Measurements from ENCODE around the gene ATG12. TPM values are rescaled to one million over a fixed set of nuclear protein-coding genes. Genes with fewer than 3 reads are reported as not detected.

ATG12 gene
- total and polyA plus RNA-seq, 2 of the 13 experiments (the other 11 are each of a cell fraction or from before 2014, with no cell fraction given), result 46.4 to 58.1 TPM

GRCh38 chr5:115842089-115842935, 947 bp upstream of the ATG12 start (continued):
- no peak for TF ChIP-seq TFDP2 (CRISPR knock-in tag; IDR thresholded peaks at IDR 0.05)
- 0 out of 2 replicates have a peak, but pooled peaks have one; percentile 11 for TF ChIP-seq ZC3H13 (CRISPR knock-in tag; IDR thresholded peaks at IDR 0.05)
- TF ChIP-seq SKI (IDR thresholded peaks at IDR 0.05; ENCODE audit: partially characterized antibody), result peak; percentile 28
- TF ChIP-seq, protein P1, sequence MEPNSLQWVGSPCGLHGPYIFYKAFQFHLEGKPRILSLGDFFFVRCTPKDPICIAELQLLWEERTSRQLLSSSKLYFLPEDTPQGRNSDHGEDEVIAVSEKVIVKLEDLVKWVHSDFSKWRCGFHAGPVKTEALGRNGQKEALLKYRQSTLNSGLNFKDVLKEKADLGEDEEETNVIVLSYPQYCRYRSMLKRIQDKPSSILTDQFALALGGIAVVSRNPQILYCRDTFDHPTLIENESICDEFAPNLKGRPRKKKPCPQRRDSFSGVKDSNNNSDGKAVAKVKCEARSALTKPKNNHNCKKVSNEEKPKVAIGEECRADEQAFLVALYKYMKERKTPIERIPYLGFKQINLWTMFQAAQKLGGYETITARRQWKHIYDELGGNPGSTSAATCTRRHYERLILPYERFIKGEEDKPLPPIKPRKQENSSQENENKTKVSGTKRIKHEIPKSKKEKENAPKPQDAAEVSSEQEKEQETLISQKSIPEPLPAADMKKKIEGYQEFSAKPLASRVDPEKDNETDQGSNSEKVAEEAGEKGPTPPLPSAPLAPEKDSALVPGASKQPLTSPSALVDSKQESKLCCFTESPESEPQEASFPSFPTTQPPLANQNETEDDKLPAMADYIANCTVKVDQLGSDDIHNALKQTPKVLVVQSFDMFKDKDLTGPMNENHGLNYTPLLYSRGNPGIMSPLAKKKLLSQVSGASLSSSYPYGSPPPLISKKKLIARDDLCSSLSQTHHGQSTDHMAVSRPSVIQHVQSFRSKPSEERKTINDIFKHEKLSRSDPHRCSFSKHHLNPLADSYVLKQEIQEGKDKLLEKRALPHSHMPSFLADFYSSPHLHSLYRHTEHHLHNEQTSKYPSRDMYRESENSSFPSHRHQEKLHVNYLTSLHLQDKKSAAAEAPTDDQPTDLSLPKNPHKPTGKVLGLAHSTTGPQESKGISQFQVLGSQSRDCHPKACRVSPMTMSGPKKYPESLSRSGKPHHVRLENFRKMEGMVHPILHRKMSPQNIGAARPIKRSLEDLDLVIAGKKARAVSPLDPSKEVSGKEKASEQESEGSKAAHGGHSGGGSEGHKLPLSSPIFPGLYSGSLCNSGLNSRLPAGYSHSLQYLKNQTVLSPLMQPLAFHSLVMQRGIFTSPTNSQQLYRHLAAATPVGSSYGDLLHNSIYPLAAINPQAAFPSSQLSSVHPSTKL (CRISPR knock-in tag; IDR thresholded peaks at IDR 0.05), result 0 out of 2 replicates have a peak, but pooled peaks have one; percentile 13
- peak; percentile 83; the same call in 1 of the 2 replicates for TF ChIP-seq SIN3A (IDR thresholded peaks at IDR 0.05; ENCODE audit: borderline replicate concordance, low read depth, low read length)
- peak; percentile 68; the same call in 1 of the 3 replicates for TF ChIP-seq MXI1 (IDR thresholded peaks at IDR 0.05; ENCODE audit: borderline replicate concordance, low read depth, low read length)
- no peak for TF ChIP-seq ZNF704 (CRISPR knock-in tag; IDR thresholded peaks at IDR 0.05; ENCODE audit: borderline replicate concordance)
- TF ChIP-seq NFE2 (CRISPR knock-in tag; IDR thresholded peaks at IDR 0.05), result no peak
- no peak for TF ChIP-seq ZFX (CRISPR knock-in tag; IDR thresholded peaks at IDR 0.05; ENCODE audit: low read depth)
- peak; percentile 88 for TF ChIP-seq YEATS4 (CRISPR knock-in tag; IDR thresholded peaks at IDR 0.05; ENCODE audit: borderline replicate concordance)
- TF ChIP-seq ASH2L (IDR thresholded peaks at IDR 0.05; ENCODE audit: insufficient read length, low read depth, low read length), result peak; percentile 47
- no peak for TF ChIP-seq SRSF4 (IDR thresholded peaks at IDR 0.05; ENCODE audit: low read depth, low read length, poor library complexity, severe bottlenecking)
- no peak for TF ChIP-seq NFIC (IDR thresholded peaks at IDR 0.05; ENCODE audit: low read length)
- TF ChIP-seq SNAI1 (CRISPR knock-in tag; IDR thresholded peaks at IDR 0.05; ENCODE audit: borderline replicate concordance), result no peak
- peak; percentile 8; the same call in 1 of the 2 replicates for TF ChIP-seq SATB2 (CRISPR knock-in tag; IDR thresholded peaks at IDR 0.05)
- no peak; the same call in 1 of the 2 replicates for TF ChIP-seq IRX3 (CRISPR knock-in tag; IDR thresholded peaks at IDR 0.05; ENCODE audit: borderline replicate concordance, low read depth)
- TF ChIP-seq HDAC2 (CRISPR knock-in tag; IDR thresholded peaks at IDR 0.05), result no peak
- peak; percentile 76 for TF ChIP-seq MEIS2 (CRISPR knock-in tag; IDR thresholded peaks at IDR 0.05)
- TF ChIP-seq PRDM4 (CRISPR knock-in tag; IDR thresholded peaks at IDR 0.05; ENCODE audit: borderline replicate concordance), result no peak
- no peak for TF ChIP-seq ZNF550 (CRISPR knock-in tag; IDR thresholded peaks at IDR 0.05; ENCODE audit: borderline replicate concordance)

All from HepG2 (cell line).